GM10847 (cell line): ENCODE measurements around the gene CALML3.

Experiments
- POLR2A ChIP-seq: IDR thresholded peaks from 2 replicates; pipeline ENCODE4 v1.6.1; 2011; ENCODE audit not compliant: insufficient read length; ENCODE audit errors: extremely low read depth

CALML3 gene

DNA sequence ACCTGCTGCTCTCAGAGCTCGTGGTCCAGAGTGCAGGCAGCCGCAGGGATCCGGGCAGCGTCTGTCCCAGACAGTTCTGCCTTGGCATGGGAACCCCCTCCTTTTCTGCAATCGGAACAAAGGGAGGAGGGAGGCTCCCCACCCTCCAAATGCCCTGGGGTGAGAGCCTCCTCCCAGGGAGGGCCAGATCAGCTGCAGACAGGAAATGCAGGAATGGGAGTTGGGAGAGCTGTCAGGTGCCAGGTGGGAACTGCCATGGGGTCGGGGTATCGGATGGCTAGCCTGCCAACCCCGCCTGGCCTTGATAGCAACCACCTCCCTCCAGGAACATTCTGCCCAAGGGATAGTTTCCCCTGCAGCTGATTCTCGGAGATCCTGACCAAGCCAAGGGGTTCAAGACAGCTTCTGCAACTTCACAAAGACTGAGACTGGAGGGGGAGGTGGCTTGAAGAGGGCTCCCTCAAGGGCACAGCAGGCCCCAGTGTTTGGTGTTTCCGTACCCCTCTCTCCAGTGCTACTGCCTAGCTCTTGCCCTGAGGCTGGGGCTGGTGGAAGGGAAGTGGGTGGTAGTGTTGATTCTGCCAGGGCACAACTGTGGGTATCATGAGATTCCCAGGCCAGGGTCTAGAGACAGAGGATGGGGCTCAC is 25.1 kb upstream of the CALML3 start, which contains the start of gene CALML5:
CALML5 (minus strand) TSS at position 78 of the 648 bp plus-strand sequence. CDS start 132 bp downstream, outside the sequence.
- TF ChIP-seq POLR2A, result no peak

DNA sequence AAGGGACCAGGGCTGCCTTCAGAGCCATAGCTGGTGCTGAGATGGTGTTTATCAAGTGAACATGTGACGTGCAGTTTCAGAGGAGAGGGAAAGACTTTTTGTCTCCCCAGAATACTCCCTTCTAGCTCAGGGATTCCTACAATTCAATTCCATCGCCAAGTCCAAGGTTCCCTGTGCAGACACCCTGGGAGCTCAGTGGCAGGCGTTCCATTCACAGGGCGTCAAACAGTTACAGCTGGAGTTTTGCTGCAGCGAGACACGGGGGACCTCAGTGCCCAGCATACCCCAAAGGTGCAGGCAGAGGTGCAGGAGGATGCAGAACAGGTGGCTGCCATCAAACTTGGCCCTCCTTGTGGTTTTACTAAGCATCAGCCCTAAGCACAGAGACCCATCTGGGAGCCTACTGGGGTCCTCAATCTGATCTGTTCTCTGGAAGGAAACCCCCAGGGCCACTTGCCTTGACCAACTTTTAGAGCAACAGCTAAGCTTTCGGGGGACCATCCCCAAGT is 24.5 kb upstream of the CALML3 start:
- no peak for TF ChIP-seq POLR2A

- TF ChIP-seq POLR2A, result no peak
Measured at GRCh38 chr10:5500910-5501309, 23.9 kb upstream of the CALML3 start.

DNA sequence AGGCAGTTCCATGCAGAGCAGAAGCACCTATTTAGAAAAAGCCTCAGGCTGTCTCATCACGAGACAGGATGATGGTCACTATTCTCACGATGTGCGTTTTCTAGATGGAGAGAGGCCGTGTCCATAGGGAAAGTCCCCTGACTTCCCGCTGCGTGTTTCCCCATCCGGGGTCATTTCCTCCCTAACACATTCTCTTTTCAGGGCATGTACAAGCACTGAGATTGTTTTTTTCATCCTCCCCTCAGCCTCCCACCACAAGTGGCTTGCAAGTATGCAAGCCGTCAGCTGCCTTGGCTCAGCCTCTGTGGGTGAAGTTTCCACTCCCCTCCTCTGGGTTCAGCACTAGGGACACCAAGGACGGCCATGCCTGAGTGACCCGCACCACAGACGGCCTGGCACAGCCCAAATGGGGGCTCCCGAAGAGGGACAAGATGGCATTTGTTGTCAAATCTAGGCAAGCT is 22.7 kb upstream of the CALML3 start:
- TF ChIP-seq POLR2A, result no peak

DNA sequence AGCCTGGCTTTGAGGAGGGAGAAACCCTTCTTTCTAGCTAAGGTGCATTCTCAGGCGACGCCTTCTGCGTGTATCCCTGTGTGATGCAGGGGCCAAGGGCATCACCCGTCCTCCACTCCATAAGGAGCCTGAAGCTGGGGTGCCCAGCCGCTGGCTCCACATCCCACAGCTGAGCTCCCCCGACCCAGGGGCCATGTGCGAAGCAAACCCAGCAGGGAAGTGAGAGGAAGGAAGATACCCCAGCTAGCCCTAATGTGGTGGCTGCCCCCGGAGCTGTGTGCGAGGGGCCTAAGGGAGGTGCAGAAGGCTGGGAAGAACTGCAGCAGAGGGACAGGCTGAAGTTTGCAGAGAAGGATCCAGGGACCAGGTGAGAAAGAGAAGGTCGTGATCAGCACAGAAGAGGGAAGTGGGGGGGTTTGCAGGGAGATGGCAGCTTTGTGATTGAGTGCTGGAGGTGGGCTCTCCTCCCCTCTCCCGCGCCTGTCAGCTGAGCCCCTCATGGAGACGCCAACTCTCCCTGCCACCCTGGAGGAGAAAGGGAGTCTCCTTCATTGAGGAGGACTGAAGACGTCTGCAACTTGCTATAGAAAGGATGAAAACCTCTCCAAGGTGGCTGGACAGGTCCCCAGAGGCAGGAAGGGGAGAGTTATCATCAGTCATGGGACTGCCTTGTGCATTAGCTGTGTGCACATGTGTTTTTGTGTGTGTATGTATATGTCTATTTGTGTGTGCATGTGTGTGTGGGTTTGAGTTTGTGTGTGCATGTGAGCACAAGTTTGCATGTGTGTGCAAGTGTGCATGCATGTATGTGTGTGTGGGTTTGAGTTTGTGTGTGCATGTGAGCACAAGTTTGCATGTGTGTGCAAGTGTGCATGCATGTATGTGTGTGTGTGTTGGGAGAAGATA is 21.9 kb upstream of the CALML3 start:
- no peak for TF ChIP-seq POLR2A

DNA sequence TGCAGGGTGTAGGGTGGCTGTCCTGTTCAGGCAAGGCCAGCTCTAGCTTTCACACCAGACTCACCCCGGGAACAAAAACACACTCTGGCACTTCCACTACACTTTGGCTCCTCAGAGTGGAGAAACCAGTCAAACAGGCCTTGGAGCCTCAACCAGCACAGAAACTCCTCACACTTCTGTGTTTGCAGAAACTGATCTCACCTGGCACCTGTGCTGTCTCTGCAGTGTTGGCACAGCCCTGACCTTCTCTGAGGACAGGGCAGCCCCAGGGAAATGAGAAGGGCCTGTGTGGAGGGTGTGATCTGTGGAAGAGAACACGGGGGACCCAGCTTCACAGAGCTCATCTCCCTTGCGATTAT is 21.3 kb upstream of the CALML3 start:
- no peak for TF ChIP-seq POLR2A

DNA sequence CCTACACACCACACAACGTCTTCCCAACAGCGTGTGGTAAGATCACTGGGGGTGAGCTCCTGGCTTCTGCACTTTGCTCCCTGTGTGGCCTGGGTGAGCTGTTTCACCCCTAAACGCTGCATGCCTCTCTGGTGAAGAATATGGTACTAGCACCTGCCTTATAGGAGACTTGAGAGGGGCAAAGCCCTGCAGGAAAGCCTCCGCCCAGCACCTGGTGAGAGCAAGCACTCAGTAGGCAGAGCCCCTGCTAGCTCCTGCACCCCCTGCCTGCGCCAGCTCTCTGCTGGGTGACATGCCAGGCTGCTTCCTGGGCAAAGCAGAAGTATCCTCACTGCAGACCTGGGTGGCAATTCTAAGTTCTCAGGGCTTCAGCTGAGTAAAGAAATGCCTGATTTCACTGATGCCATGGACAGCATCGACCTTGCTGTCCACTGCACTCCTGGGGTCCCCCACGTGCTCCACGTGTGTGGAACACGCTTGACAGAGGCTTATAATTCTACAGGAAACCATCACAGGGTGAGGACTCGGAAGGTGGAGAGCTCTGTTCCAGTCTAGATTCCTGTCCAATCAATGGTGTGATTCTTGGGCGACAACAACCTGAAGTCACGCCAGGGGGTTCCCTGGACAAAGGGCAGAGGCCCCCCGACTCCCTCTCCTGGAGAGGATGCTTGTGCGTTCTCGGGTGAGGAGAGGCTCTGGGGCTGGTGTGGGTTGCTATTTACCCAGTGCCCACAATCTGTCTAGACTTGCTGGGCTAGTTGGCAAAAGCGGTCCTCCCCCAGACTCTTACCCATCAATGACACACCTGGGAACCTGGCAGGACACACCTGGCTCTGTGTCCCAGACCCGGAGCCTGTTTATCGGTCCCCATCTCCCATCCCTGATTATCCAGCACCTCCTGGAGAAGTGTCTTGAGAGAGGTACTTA is 20.4 kb upstream of the CALML3 start:
- no peak for TF ChIP-seq POLR2A

DNA sequence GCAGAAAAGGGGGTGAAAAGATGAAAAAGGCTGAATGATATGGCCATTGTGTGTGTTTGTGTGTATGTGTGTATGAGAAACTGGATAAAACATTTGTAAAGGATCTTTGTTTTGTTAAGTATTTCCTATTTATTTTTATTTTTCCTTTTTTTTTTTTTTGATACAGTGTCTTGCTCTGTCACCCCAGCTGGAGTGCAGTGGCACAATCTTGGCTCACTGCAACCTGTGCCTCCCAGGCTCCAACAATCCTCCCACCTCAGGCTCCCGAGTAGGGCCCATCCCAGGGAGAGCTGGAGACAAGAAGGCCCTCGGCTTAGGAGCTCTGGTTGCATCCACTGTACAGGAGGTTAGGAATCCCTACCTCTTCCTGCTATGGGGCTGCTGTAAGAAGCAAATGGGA is 18.5 kb upstream of the CALML3 start:
- no peak for TF ChIP-seq POLR2A

DNA sequence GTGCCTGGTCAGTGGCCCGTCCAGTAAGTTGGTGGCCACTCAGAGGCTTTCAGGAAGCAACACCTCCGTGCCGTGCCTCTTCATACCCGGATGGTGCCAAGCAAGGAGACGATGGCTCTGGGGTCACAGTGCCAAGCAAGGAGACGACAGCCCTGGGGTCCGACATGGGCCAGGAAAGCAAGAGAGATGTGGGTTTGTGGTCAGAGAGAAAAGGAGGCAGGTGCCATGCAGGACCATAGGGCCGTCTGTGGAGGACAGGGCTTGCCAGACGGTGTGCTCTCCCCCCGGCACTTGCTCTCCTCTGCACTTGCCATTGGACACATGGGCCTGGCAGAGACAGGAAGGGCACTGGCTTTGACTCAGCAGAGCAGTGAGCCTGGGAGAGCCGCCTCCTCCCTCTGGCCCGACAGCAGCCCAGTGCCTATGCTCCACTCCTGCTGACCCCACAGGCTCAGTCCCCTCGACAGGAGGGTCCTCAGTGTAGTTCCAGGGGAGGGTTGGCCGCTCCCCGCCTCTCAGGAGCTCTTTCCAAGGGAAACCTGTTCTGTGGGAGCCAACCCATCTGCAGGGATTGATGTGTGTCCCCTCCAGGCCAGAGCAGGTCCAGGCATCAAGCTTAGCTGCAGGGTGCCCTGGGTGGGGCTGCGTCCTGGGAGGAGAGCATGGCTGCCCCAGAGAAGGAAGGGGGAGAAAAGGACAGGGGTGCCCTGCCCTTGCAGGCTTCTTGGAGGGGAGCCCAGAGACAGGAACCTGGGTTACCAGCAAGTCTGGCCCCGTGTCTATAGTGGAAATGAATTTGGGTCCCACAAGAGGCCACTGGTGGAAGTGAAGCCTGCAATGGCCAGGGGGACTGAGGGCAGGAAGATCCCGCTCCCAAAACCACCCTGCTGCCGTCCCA is 17.8 kb upstream of the CALML3 start:
- no peak for TF ChIP-seq POLR2A

DNA sequence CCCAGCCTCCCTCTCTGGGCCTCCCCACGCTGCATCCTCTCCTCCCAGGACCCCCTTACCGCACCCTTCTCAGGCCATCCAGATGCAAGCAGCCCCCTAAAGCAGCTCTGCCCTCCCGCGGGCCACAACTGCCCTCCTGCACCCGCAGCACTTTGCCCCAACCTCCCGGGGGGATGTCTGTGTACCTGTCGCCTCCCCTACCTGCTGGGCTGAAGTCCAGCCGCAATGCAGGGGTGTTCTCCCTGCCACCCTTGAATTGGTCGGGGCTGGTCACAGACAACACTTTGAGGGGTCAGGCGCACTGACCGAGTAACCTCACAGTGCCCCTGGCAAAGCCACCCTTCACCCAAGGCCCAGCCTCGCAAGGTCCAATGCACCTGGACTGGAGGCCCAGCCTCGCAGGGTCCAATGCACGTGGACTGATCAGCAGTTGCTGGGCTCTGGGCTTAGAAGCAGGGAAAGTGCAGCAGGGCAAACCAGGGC is 17.1 kb upstream of the CALML3 start:
- no peak for TF ChIP-seq POLR2A

- no peak for TF ChIP-seq POLR2A
Measured at GRCh38 chr10:5508161-5508604, 16.6 kb upstream of the CALML3 start.

GRCh38 chr10:5508786-5509185 is 16.0 kb upstream of the CALML3 start:
- TF ChIP-seq POLR2A, result no peak

DNA sequence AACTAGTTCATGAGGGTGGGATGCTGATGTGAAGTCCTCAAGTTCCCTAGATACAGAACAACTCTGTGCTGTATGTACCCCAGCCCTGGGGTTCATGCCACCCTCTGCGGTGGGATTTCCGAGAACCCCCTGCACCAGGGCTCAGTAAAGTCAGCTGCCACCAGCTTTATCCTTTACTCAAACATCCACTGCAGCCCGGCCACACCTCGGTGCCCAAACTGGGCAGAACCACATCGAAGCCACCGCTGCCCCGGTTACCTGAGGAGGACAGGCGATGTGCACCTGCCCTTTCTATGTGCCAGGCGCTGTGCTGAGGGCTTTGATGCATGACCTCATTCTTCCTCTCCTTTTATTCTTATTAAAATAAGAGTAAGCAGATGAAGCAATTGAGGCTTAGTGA is 15.5 kb upstream of the CALML3 start:
- TF ChIP-seq POLR2A, result no peak

- no peak for TF ChIP-seq POLR2A
Measured at GRCh38 chr10:5509691-5510090, 15.1 kb upstream of the CALML3 start.
